ENCODE data around the gene ID1.

- TF ChIP-seq YY1 (IDR thresholded peaks at IDR 0.05; ENCODE audit: insufficient read depth, insufficient read length) (no peak), ZNF274 (IDR thresholded peaks at IDR 0.05; ENCODE audit: low read depth, low read length) (no peak), SUZ12 (IDR thresholded peaks at IDR 0.05; ENCODE audit: extremely low read depth, insufficient read depth, insufficient read length) (no peak)
Observed at GRCh38 chr20:31642837-31643236, 37.7 kb downstream of the ID1 start.
